KBM-7 (cell line): ENCODE data around the gene C4orf54.

Experiments
- DNase-seq: peaks from one replicate; pipeline ENCODE4 v3.0.0-alpha.2; 2015
- in situ Hi-C: fragments of 300-500 bp; cut with MboI; formaldehyde crosslinking; loops from 2 replicates; pipeline ENCODE4 v1.14.3; 2020; ENCODE audit warnings: low sequenced_read_pairs, low pct_unique_long_range_greater_than_20kb, mixed read lengths

Gene C4orf54

DNA sequence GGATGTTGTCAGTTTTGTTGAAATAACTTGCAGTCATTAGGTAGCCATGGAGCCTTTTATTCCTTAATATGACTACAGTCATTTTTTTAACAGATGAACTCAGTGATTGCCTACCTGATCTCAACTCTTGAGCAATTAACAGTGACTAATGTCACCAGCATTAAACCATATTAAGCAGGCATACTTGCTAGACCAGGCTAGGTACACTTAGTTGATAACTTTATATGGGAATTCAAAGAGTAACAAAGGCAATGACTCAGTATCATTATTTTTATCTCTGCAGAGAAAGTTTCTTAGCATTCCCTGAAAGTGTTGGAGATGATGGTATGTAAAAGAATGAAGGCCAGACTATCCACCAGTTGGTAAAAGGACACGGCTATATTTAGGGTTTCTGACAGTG lies at the start of gene C4orf54:
Gene C4orf54, minus strand, starts transcription at position 31 of the 400 bp plus-strand sequence. CDS start 3,180 bp downstream, outside the sequence.
- in situ Hi-C loops = no loop called here
- no peak for DNase-seq

DNA sequence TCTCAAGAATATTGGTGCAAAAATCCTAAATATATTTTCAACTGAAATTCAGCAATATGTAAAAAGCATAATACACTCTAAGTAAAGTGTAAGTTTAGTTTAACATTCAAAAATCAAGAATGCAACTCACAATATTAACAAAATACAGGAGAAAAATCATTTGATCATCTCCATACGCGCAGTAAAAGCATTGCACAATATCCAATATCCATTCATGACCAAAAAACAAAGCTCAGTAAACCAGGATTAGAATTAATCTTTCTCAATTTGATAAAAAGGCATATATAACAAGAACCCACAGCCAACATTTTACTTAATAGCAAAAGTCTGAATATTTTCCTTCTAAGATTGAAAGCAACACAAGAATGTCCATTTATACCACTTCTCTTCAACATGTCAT lies 48.3 kb upstream of the C4orf54 start:
- in situ Hi-C loops = no loop called here
- DNase-seq = no peak

DNA sequence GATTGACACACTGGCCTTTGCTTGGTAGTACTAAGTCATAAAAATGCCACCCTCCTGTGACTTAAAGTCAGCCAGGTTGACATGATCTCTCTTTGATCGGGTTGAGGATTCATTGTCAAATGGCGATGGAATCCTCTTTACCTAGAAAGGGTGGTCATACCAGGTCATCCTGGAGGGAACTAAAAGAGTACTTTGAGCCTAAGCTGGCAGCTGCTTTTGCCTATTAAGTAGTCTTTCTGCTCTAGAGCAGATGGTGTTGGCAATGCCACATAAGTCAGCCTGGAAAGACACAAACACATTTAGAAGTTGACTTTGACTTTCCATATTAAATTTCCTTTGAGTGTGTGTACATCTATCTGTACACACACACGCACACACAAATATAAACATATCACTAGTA lies 39.2 kb upstream of the C4orf54 start:
- in situ Hi-C loops = no loop called here
- DNase-seq = no peak

DNA sequence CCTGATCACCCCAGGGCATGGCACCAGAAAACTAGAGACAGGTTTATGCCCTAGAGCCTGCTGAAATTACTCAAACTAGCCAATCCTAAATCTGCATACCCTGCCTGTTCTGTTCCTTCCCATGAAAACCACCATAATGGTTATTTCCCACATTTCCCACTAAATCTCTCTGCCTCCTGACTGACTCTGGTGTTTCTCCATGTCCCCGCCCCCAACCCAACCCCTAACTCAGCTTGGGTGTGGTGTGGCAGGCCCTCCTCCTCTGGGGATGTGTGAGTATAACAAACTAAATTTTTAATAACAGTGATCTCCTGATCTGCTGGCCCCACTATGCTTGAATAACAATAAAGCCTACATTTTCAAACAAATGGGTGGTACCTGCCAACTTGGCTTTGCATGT lies 35.5 kb upstream of the C4orf54 start:
- in situ Hi-C loops = no loop called here
- DNase-seq = no peak

DNA sequence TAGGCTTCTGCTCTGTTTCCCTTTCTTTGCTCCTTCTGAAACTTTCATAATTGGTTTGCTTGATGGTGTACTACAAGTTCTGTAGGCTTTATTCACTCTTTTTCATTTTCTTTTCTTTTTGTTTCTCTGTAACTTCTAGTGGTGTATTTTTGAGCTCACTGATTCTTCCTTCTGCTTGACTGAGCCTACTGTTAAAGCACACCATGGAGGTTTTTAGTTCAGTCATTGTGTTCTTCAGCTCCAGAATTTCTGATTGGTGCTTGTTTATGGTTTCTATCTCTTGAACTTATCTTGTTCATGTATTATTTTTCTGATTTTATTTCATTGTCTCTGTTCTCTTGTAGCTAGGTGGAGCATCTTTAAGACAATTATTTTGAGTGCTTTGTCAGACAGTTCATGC lies 33.4 kb upstream of the C4orf54 start:
- in situ Hi-C loops = no loop called here
- no peak for DNase-seq

DNA sequence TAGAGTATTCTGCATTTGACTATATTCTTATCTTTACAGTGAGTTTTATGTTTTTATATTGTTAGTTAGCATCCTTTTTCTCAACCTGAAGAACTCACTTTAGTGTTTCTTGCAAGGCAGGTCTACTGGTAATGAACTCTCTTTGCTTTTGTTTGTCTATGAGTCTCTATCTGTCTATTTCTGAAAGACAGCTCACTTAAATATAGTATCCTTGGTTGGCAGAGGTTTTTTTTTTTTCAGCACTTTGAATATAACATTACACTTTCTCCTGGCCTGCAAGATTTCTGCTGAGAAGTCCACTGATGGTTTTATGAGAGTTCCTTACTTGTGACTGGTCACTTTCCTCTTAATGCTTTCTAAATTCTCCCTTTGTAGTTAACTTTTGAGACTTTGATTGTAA lies 32.8 kb upstream of the C4orf54 start:
- in situ Hi-C loops = no loop called here
- DNase-seq = no peak

DNA sequence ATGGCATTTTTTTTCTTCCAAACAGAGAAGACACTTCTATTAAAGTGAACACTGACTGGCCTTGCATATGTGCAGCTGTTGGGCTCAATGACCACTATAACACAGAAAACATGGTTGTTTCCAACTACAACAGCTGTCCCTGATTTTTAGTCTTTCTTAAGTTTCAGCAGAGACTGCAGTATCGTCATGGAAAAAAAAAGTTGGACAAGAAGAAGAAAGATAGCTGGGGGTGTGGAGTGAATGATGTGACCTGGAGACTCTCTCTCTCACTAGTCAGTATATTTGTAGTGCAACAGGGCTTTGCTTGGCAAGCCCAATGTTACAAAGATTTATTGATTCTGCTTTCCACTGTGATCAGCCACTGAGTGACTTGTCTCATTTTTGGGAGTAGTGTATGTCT lies 29.5 kb upstream of the C4orf54 start:
- in situ Hi-C loops = no loop called here
- DNase-seq = no peak

DNA sequence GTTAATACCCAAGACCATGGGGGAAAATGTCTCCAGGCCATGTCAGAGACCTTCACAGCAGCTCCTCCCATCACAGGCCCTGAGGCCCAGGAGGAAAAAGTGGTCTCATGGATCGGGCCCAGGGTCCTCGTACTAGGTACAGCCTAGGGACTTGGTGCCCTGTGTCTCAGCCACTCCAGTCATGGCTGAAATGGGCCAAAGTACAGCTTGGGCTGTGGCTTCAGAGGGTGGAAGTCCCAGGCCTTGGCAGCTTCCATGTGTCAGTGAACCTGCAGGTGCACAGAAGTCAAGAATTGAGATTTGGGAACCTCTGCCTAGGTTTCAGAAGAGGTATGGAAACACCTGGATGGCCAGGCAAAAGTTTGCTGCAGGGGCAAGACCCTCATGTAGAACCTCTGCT lies 27.6 kb upstream of the C4orf54 start:
- in situ Hi-C loops = no loop called here
- DNase-seq = no peak

DNA sequence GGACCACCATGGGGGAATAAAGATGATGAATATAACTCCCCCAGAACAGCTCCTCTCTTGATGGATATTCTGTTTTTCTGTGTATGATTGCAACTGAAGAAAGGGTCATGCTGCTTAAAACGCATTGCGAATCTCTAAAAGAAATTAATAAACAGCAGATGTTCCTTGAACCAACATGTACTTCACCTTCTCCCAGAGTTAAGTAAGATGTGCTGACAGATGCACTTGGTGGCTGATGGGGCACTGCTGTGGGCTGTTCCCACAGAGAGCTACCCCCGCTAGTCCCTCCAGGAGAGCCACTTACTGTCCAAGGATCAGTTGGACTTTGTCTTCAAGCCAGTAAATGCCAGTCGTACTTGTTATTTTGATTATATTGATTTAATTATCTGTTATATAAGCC lies 26.3 kb upstream of the C4orf54 start:
- DNase-seq = no peak
- in situ Hi-C loops = no loop called here

DNA sequence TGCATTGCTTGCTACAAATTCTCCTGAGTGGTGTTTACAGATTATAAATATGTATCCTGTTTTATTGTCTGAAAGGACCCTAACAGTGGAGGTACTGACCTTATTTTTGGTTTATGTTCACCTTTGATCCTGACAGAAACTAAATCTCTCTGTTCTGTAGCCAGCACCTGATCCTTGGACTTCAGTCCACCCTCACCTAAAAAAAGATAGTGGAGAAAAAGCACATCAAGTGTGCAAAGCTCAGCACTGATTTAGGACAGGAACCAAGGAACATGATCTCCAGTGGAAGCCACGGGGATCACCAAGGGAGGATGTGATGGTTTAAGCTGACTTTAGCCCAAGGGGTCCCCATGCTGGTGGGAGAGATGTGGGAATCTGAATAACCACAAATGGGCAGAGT lies 22.3 kb upstream of the C4orf54 start:
- in situ Hi-C loops = no loop called here
- no peak for DNase-seq

DNA sequence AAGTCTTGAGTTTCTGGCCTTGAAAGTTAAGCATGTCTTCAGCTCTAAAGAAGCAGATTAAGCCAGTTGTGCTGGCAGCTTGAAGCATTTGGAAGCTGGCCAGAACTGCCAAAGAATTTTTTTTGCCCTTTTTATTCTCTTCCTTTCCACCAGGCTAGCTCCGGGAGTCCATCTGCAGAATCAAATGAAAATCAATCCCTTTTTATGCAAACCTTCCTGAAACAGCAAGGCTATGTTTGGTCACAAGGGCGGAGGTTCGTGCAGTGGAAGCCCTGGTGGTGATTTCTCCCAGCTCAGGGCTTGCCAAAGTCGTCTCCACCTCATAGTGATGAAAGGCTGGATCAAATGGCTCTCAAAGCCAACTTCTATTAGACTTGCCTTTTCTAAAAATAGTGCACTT lies 21.6 kb upstream of the C4orf54 start:
- in situ Hi-C loops = no loop called here

DNA sequence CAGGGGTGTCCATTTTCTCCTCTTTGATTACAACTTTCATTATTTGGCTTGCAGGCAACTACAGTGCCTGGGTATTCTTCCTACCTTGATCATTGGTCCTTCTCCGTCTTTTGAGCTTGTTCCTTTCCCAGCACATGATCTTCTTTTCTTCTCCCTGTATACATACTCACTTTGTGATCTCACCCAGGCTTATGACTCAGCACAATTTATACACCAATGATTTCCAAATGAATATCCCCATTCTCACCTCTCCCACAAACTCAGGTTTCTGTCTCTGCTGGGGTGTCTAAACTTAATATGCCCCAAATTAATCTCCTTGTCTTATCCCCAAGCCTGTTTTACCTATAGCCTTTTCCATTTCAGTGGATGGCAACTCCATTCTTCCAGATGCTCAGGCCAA lies 19.5 kb upstream of the C4orf54 start:
- no peak for DNase-seq
- in situ Hi-C loops = no loop called here

More for the DNA sequence above, 21.6 kb upstream of the C4orf54 start:
- no peak for DNase-seq

DNA sequence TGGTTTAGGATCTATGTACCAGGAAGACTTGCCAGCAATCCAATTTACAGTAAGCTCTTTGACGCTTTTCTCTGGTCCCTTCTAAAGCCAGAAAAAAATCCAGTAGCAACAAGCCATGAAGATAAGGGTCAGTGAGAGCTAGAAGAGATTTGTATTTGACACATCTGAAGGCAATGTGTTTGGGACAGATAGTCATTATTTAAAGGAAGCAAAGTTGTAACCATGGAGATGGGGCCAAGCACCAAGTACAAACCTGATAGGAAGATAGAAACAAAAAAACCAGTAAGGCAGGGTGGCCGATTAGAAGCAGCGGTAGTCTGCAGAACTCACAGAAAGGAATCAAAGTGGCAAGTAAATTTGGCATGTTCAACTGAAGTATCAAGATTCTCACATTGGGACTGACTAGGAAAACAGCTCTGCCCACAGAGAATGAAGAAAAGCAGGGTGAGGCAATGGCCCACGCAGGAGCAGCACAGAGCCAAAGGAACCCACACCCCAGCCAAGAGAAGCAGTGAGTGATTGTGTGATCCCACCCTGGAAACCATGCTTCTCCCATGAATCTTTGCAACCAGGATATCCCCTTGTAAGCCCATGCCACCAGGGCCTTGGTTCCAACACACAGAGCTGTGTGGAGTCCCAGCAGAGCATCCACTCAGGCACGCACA lies 12.9 kb upstream of the C4orf54 start:
- no peak for DNase-seq
- in situ Hi-C loops = no loop called here

DNA sequence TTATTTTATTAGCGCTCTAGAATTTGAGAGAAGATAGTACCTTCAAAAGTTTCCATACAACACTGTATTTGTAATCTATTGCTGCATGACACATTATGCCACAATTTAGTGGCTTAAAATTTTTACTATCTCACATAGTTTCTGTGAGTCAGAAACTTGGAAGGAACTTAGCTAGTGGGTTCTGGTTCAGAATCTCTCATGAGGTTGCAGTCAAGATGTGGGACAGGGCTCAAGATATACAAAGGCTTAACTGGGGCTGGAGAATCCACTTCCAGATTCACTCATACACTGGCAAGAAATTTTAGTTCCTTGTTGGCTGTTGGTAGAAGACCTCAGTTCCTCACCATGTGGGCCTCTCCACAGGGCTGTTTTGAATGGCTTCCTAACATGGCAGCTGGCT lies 11.5 kb upstream of the C4orf54 start:
- no peak for DNase-seq
- in situ Hi-C loops = no loop called here

DNA sequence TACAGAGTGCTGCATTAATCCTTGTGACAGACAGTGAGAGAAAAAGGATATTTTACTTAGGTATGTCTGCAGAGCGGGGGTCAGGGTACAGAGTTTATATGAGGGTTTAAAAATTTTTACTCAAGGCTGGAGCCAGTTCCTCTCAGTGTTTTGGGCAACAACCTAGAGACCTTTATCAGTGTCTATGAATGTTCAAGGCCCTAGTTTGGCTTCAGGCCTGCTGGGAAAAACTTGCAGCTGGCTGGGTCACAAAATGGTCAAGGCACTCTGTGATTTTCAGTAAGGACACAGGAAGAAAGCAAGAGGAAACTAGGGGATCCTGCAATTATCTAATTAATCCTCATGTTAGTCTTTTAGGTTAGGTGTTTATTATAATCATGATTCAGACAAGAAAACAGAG lies 10.8 kb upstream of the C4orf54 start:
- in situ Hi-C loops = no loop called here

DNA sequence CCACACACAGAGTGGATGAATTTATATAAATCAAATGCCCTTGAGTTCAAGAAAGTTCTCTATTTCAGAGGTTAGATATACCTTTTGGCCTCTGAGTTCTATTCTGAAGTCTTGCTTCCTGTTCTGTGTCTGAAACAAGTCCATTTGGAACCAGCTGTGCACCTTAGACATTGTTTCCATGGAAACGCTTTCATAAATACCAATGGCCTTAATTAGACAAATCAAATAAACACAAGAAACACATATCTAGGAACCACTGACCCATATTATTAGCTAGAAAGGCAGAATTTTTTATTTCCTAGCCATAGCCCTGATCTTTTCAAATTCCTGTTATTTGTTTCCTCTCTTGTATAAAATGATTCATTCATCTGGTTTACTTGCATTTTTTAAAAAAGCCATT lies 8.4 kb upstream of the C4orf54 start:
- DNase-seq = no peak
- in situ Hi-C loops = no loop called here

More for the DNA sequence above, 10.8 kb upstream of the C4orf54 start:
- DNase-seq = no peak

DNA sequence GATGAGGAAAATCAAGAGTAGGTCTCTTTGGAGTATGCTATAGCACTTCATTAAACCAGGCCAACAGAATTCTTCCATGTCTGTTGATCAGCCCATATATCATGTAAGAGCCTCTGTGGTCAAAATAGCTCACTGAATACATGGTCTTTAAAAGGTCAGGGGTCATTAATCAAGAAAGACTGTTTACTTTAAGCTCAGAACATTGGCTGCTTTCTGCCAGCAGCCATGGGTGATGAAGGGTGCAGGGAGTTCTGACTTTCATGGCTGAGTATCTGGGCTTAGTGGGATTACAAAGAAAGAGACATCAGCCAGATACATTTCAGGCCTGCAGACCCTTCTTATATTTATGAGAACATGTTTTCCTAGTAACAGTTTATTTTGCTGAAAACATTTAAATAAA lies 7.1 kb upstream of the C4orf54 start:
- no peak for DNase-seq
- in situ Hi-C loops = no loop called here

DNA sequence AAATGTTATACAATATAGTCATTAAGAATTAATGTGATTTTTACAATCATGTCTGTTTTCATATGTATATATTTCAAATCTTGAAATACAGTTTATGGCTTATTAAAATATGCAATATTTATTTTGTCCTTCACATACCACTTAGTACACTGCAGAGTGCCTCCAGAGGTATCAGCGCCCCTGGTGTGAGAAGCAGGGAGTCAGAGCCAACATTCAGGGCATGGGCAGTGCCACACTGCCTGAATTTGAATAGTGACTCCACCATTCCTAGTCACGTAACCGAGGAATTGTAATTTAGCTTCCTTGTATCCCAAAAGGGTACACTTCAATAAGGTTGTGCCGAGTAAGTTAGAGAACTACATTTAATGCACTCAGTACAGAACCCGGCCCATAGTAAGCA lies 4.3 kb upstream of the C4orf54 start:
- in situ Hi-C loops = no loop called here
- no peak for DNase-seq

DNA sequence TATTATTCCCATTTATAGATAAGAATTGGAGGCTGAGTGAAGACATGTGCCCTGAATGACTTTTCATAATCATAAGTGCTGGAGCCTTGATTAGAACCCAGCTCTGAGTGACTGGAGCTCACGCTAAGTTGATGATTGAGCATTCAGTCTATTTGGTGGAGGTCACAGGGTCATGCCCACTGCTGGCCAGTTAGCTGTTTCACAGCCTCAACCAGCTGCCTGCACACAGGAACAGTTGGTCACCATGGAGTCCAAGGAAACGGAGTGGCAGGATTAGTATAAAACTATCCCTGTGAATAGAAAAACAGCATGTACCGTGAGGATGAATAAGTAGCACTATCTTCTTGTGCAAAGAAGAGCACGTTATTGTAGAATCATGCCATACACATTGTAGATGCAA lies 1.0 kb upstream of the C4orf54 start:
- DNase-seq = no peak
- in situ Hi-C loops = no loop called here

DNA sequence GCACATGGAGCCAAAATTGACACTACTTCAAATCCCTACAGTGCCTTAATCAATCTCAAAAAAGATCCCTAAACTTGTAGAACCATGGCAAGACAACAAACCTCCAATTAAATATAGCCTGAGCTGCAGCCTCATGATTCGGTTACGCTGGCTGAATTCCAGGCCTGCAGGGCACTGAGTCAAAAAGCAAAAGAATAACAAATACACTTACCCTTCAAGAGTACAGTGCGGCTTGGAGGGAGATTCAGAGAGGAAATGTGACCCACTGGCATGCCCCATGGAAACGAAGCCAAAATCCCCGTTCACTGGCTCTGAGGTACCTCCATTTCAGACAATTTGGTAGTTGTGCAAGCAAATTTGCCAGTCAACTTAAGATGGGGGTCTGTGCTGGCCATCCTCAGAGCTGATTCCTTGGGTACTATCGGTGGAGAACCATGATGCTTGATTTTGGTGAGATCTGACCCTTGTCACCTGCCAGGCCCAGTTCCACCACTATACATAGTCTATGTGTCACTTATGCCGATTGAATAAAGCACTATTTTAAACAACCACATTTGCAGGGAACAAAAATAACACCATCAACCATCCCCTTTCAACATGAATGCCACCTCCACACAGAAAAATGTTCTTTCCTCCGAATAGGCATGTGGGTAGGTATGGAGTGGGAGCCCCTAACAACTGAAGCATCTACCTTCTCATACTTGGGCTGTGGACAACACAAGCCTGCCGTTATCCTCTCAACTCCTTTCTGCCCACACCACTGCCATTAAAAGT lies 2.1 kb downstream of the C4orf54 start:
- DNase-seq = no peak

DNA sequence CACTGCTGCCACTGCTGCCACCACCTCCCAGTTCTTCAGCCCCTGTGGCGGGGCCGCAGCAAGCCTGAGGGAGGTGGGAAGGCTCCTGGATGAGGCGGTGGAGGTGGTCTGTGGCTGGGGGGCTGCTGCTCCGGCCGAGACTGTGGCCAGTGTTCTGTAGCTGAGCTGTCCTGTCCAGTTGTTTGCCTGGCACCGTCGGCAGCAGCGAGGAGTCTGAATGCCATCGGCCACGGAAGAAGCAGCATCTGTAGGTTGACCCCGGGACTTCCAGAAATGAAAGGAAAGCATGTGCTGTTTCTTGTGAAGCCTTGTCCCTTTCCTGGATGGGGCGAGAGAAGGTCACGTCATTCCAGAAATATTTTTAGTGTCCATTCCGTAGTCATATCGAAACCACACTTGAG lies 3.3 kb downstream of the C4orf54 start:
- in situ Hi-C loops = no loop called here
- DNase-seq = no peak

More for the DNA sequence above, 2.1 kb downstream of the C4orf54 start:
- in situ Hi-C loops = no loop called here
